ENCODE results near the gene TRPM3. TPM values are rescaled to one million over a fixed set of nuclear protein-coding genes. Genes with fewer than 3 reads are reported as not detected.

The TRPM3 gene
- total RNA-seq, 4 donors from 2014 or later: under 0.01 to 0.26 (median under 0.01) TPM

DNA sequence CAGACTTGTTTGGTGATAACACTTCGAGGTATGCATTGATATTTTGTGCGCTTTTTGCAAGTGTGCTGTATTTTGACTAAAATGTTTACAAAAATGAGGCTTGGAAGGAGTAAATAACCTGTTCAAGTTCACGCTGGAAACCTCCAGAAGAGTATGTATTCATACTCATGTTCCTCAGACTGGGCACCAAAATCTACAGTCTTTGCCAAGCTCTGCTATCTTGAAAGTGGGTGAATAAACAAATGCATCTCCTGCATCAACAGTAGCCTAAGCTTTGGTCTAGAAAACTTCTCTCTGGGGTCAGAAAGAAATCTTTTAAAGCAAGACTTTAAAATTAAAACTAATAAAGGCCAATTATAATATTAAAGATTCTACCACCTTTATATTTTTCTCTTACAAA, 157.9 kb downstream of the TRPM3 start:
- Histone ChIP-seq H3K4me1 (no peaks in the 10 kb centered on the region), H3K36me3 (no peaks in the 10 kb centered on the region), H3K9me3 (no peaks in the 10 kb centered on the region), H3K27ac (no peak overlapping the region), H3K4me3 (no peak overlapping the region), H3K27me3 (no peaks in the 10 kb centered on the region)
- TF ChIP-seq, protein P1, sequence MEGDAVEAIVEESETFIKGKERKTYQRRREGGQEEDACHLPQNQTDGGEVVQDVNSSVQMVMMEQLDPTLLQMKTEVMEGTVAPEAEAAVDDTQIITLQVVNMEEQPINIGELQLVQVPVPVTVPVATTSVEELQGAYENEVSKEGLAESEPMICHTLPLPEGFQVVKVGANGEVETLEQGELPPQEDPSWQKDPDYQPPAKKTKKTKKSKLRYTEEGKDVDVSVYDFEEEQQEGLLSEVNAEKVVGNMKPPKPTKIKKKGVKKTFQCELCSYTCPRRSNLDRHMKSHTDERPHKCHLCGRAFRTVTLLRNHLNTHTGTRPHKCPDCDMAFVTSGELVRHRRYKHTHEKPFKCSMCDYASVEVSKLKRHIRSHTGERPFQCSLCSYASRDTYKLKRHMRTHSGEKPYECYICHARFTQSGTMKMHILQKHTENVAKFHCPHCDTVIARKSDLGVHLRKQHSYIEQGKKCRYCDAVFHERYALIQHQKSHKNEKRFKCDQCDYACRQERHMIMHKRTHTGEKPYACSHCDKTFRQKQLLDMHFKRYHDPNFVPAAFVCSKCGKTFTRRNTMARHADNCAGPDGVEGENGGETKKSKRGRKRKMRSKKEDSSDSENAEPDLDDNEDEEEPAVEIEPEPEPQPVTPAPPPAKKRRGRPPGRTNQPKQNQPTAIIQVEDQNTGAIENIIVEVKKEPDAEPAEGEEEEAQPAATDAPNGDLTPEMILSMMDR (IDR thresholded peaks at IDR 0.05): no peak
- no peak for TF ChIP-seq POLR2A (IDR thresholded peaks at IDR 0.05)
- intact Hi-C loops (cut with DNase I): no loop called here
- WGBS, 2 donors: 56 to 63% methylated on average over 3 of the region's 3 CpGs
- no peak for DNase-seq

DNA sequence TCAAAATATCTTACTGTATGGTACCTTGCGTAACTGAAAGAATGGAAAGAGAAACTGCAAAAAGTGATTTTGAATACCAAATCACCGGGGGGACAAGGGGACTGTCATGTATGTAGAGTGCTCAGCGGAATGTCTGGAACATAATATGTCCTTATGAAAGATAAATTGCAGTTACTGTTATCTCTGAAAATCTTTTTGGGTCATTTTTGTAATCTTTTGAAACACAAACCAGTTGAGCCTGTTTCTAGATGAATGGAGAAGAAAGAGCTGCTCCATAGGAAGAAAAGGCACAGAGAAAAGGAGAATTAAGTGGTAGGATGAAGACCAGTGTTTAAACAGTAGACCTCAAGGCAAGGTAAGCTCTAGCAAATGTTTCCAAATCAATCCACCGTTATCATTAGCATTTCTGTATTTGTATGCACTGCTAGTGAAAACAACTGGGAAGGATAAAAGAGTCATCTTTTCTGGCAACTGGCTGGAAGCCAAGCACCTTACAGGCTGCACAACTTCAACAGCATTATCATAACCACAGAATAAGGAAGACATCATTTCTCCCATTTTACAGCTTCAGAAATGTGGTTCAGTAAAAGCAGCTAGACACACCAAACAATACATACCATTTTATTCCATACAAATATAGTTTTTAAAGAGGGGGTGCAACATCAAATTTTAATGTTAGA, 158.5 kb downstream of the TRPM3 start:
- Histone ChIP-seq H3K4me3 (no peak overlapping the region), H3K27me3 (no peaks in the 10 kb centered on the region), H3K9me3 (no peaks in the 10 kb centered on the region), H3K36me3 (no peaks in the 10 kb centered on the region), H3K4me1 (no peaks in the 10 kb centered on the region), H3K27ac (no peak overlapping the region)
- TF ChIP-seq POLR2A (IDR thresholded peaks at IDR 0.05): no peak
- TF ChIP-seq, protein P1 (IDR thresholded peaks at IDR 0.05): no peak
- DNase-seq: no peak
- intact Hi-C loops (cut with DNase I): no loop called here
- 53 to 56% methylated on average over 4 of the region's 4 CpGs for WGBS, 2 donors

DNA sequence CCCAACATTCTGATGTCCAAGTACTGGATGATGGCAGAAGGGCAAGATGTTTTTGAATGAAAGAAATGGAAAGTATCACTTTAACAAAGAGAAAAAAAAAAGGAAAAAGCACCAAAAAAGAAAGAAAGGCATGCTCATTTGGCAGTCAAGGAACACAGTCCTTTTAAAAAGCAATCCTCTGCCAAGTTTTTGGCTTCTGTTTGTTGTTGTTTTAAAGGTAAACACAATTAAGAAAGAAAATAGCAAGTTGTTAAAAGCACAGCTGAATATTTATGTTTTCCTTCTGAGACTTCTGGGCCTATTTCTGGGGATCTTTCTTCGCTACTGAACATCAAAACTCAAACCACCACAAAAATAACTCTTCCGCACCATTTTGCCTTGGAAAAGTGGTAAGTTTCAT, 162.1 kb downstream of the TRPM3 start:
- H3K4me1 ChIP-seq: no peaks in the 10 kb centered on the region
- H3K27ac ChIP-seq: no peak overlapping the region
- H3K36me3 ChIP-seq: no peaks in the 10 kb centered on the region
- WGBS, 2 donors: 82 to 87% methylated on average over 2 of the region's 2 CpGs
- H3K9me3 ChIP-seq: no peaks in the 10 kb centered on the region
- no peaks in the 10 kb centered on the region for H3K27me3 ChIP-seq
- intact Hi-C loops (cut with DNase I): no loop called here
- no peak for DNase-seq
- no peak overlapping the region for H3K4me3 ChIP-seq
- TF ChIP-seq, protein P1 (IDR thresholded peaks at IDR 0.05): no peak
- no peak for TF ChIP-seq POLR2A (IDR thresholded peaks at IDR 0.05)

DNA sequence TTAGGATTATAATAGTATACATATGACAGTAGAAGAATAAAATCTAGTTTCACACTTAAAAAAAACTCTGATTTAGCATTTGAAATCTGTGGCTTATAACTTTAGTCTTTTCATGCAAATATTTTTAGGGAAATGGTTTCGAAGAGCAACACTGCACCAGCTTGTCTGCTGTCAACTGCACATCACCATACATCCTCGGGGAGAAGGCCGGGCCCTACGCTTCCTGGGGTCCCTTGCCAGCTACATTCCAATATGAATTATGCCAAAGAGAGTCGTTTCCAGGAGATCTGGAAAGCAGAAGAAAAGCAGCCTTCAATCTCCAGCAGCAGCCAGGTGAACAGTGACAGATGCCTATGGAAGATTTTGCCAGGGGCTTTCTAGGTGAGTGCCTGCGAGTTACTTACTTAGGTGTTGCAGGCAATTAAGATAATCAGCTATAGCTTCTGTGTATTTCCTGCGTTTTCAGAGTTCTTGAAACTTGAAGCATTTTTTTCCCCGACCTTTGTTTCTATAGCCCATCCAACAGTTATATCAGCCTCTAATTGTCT, 166.8 kb downstream of the TRPM3 start:
- intact Hi-C loops (cut with DNase I): no loop called here
- H3K27ac ChIP-seq: no peak overlapping the region
- no peak overlapping the region for H3K4me3 ChIP-seq
- H3K9me3 ChIP-seq: no peaks in the 10 kb centered on the region
- 49 to 59% methylated on average over 7 to 8 of the region's 8 CpGs for WGBS, 2 donors
- no peaks in the 10 kb centered on the region for H3K27me3 ChIP-seq
- no peak for DNase-seq
- TF ChIP-seq, protein P1 (IDR thresholded peaks at IDR 0.05): no peak
- no peak for TF ChIP-seq POLR2A (IDR thresholded peaks at IDR 0.05)
- H3K4me1 ChIP-seq: no peaks in the 10 kb centered on the region
- H3K36me3 ChIP-seq: no peaks in the 10 kb centered on the region

DNA sequence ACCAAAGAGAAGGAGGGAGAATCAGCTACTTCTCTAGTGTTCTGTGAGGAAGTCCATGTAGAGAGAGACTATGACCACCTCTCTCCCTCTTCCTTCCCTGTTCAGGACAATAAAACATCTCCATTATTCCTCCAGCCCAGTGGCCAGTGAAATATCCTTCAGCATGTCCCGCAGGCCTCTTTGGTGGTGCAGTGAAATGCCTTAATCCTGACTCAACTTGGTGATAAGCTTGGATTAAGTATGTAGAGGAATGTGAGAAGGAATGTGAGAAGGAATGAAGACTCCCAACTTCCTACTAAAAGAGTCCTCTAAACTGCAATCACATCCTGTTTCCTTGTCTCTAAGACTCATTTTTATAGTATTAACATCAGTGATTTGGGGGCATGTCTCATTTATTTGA, 167.3 kb downstream of the TRPM3 start:
- Histone ChIP-seq H3K36me3 (no peaks in the 10 kb centered on the region), H3K4me3 (no peak overlapping the region), H3K4me1 (no peaks in the 10 kb centered on the region), H3K27me3 (no peaks in the 10 kb centered on the region), H3K27ac (no peak overlapping the region), H3K9me3 (no peaks in the 10 kb centered on the region)
- no peak for TF ChIP-seq POLR2A (IDR thresholded peaks at IDR 0.05)
- TF ChIP-seq, protein P1 (IDR thresholded peaks at IDR 0.05): no peak
- no peak for DNase-seq
- 46 to 63% methylated on average over 1 of the region's 1 CpG for WGBS, 2 donors
- intact Hi-C loops (cut with DNase I): no loop called here

Data from esophagus squamous epithelium (tissue), 5 donors.